HCT116 (cell line): ENCODE measurements around the gene RALGPS1. TPM values are rescaled to one million over a fixed set of nuclear protein-coding genes. Genes with fewer than 3 reads are reported as not detected.

Source experiments
- ATAC-seq: fragments of 200-7000 bp; cut with Tn5 transposase; 2 replicates; pipeline ENCODE4 v1.9.1; 2020; ENCODE audit warnings: mild to moderate bottlenecking, moderate library complexity
- BruUV-seq: library from RNA; stranded (reverse); fragments of 400-500 nt; replicated peaks from 2 replicates; lab custom pipeline; 2021; lab: Mats Ljungman, UMichigan
- CTCF ChIA-PET: fragments of 300-600 bp; sonication (Branson Sonifier 250); formaldehyde crosslinking; loops from one replicate; lab custom pipeline; 2021; ENCODE audit warnings: antibody characterized with exemption; lab: Charles Lee
- POLR2A ChIA-PET: fragments of 300-600, 350-600 bp; sonication (Branson Sonifier 250); formaldehyde crosslinking; loops from one replicate; lab custom pipeline; 2021; ENCODE audit warnings: antibody characterized with exemption; lab: Charles Lee
- RAD21 ChIA-PET, 2 experiments: fragments of 300-600 bp; sonication (Branson Sonifier 250); formaldehyde crosslinking; loops; one replicate each; lab custom pipeline; 2023; ENCODE audit warnings: low total read pairs in 2 of 2; ENCODE audit not compliant: uncharacterized antibody in 2 of 2, unreplicated experiment in 2 of 2, low non-redundant PET in 1 of 2; lab: Charles Lee
- DNase-seq: peaks from one replicate; pipeline ENCODE4 v3.0.0-alpha.2; 2010; ENCODE audit warnings: low read depth, low spot score
- H2AFZ ChIP-seq: fragments of 200-600 bp; shearing (Covaris generic), sonication (generic); 2 replicates; pipeline ENCODE4 v1.6.1; 2017; ENCODE audit warnings: low read depth, mixed run types, mixed read lengths, antibody characterized with exemption, low read length; ENCODE audit not compliant: poor library complexity, severe bottlenecking
- H3K27ac ChIP-seq: 2 replicates; pipeline ENCODE4 v1.5.1; 2012; ENCODE audit warnings: low read depth, low read length
- H3K27me3 ChIP-seq: fragments of 200-600 bp; sonication (generic); 2 replicates; pipeline ENCODE4 v1.6.1; 2016; ENCODE audit warnings: mixed run types, low read length, mixed read lengths; ENCODE audit not compliant: insufficient read depth
- H3K36me3 ChIP-seq, 2 experiments: fragments of 200-500 bp in 1 of 2; fragments of 200-600 bp in 1 of 2; sonication (Bioruptor generic) in 1 of 2; sonication (generic) in 1 of 2; 2 replicates each; pipeline versions ENCODE4 v1.5.1 to v1.6.1; 2014 to 2016; ENCODE audit warnings: low read length in 2 of 2, inconsistent platforms in 1 of 2, mixed read lengths in 1 of 2, mixed run types in 1 of 2; ENCODE audit not compliant: insufficient read depth in 2 of 2, control insufficient read depth in 1 of 2
- H3K4me1 ChIP-seq, 2 experiments: fragments of 200-600 bp in 1 of 2; sonication (generic) in 1 of 2; 2 replicates each; pipeline versions ENCODE4 v1.5.1 to v1.6.1; 2012 to 2017; ENCODE audit warnings: low read length in 2 of 2, inconsistent platforms in 1 of 2, mild to moderate bottlenecking in 1 of 2, mixed read lengths in 1 of 2, mixed run types in 1 of 2, moderate library complexity in 1 of 2; ENCODE audit not compliant: insufficient read depth in 2 of 2, control insufficient read depth in 1 of 2
- H3K4me2 ChIP-seq: fragments of 200-600 bp; sonication (generic); 2 replicates; pipeline ENCODE4 v1.6.1; 2017; ENCODE audit warnings: mixed run types, low read length, mixed read lengths
- H3K4me3 ChIP-seq, 2 experiments: fragments of 200-600 bp in 1 of 2; sonication (generic) in 1 of 2; replicated peaks in 1 of 2; 2 replicates each; pipeline ENCODE4 v1.5.1; 2011 to 2016; ENCODE audit warnings: low read length in 2 of 2, control low read depth in 1 of 2, low read depth in 1 of 2, mild to moderate bottlenecking in 1 of 2, mixed read lengths in 1 of 2, mixed run types in 1 of 2
- H3K79me2 ChIP-seq: fragments of 200-600 bp; sonication (generic); 2 replicates; pipeline ENCODE4 v1.6.1; 2017; ENCODE audit warnings: mild to moderate bottlenecking, mixed run types, low read length, moderate library complexity, mixed read lengths; ENCODE audit not compliant: insufficient read depth
- H3K9ac ChIP-seq: fragments of 200-600 bp; sonication (generic); 2 replicates; pipeline ENCODE4 v1.6.1; 2016; ENCODE audit warnings: low read length, mixed read lengths
- H3K9me2 ChIP-seq: fragments of 200-600 bp; sonication (generic), shearing (Covaris generic); 2 replicates; pipeline ENCODE4 v1.6.1; 2017; ENCODE audit warnings: mixed run types, mild to moderate bottlenecking, moderate library complexity; ENCODE audit not compliant: insufficient read depth
- H3K9me3 ChIP-seq, 2 experiments: fragments of 200-500 bp in 1 of 2; fragments of 200-600 bp in 1 of 2; sonication (Bioruptor generic) in 1 of 2; sonication (generic) in 1 of 2; 2 replicates each; pipeline ENCODE4 v1.6.1; 2014 to 2017; ENCODE audit warnings: low read length in 2 of 2, mixed read lengths in 2 of 2, inconsistent platforms in 1 of 2, low read depth in 1 of 2, mild to moderate bottlenecking in 1 of 2, mixed run types in 1 of 2, moderate library complexity in 1 of 2; ENCODE audit not compliant: control insufficient read depth in 1 of 2, insufficient read depth in 1 of 2
- H4K20me1 ChIP-seq: fragments of 200-600 bp; sonication (generic), shearing (Covaris generic); 2 replicates; pipeline ENCODE4 v1.6.1; 2017; ENCODE audit warnings: mixed run types, mild to moderate bottlenecking, moderate library complexity; ENCODE audit not compliant: insufficient read depth
- EGR1 ChIP-seq: IDR thresholded peaks from 2 replicates; pipeline ENCODE4 v1.6.1; 2012; ENCODE audit warnings: low read depth
- ELF1 ChIP-seq: IDR thresholded peaks from 2 replicates; pipeline ENCODE4 v1.6.1; 2012; ENCODE audit warnings: low read depth, borderline replicate concordance
- EZH2phosphoT487 ChIP-seq: fragments of 200-600 bp; IDR thresholded peaks from 2 replicates; pipeline ENCODE4 v1.6.1; 2018; ENCODE audit warnings: antibody characterized with exemption, borderline replicate concordance
- MAX ChIP-seq: IDR thresholded peaks from 2 replicates; pipeline ENCODE4 v1.6.1; 2012
- POLR2A ChIP-seq: IDR thresholded peaks from 2 replicates; pipeline ENCODE4 v1.7.0; 2011; ENCODE audit warnings: borderline replicate concordance; ENCODE audit not compliant: insufficient read depth, insufficient read length; ENCODE audit errors: extremely low read depth
- POLR2AphosphoS5 ChIP-seq: IDR thresholded peaks from 2 replicates; pipeline ENCODE4 v1.6.1; 2011; ENCODE audit warnings: mild to moderate bottlenecking, low read depth, low read length, moderate library complexity
- SIN3A ChIP-seq: IDR thresholded peaks from 2 replicates; pipeline ENCODE4 v1.6.1; 2012; ENCODE audit warnings: low read depth
- SRF ChIP-seq: IDR thresholded peaks from 2 replicates; pipeline ENCODE4 v1.6.1; 2012; ENCODE audit warnings: low read depth
- YY1 ChIP-seq: IDR thresholded peaks from 2 replicates; pipeline ENCODE4 v1.6.1; 2011; ENCODE audit warnings: low read length, low read depth, moderate library complexity, mild to moderate bottlenecking; ENCODE audit not compliant: insufficient replicate concordance; ENCODE audit errors: extremely low read depth
- intact Hi-C: fragments of 100-400 bp; cut with micrococcal nuclease; formaldehyde crosslinking; loops from 2 replicates; pipeline ENCODE4 v1.10.0; 2022
- total RNA-seq: library from RNA; stranded (reverse); gene quantifications from one replicate; pipeline ENCODE4 v1.2.1, GENCODE V29; 2021; ENCODE audit not compliant: unreplicated experiment
- TF ChIP-seq, protein P1 (sequence below), 3 experiments: fragments of 200-600 bp in 1 of 3; sonication (generic) in 1 of 3; IDR thresholded peaks in 2 of 3; conservative IDR thresholded peaks in 1 of 3; 2 replicates each; pipeline ENCODE4 v1.5.1; 2012 to 2017; ENCODE audit warnings: low read depth in 2 of 3, low read length in 2 of 3, antibody characterized with exemption in 1 of 3, borderline replicate concordance in 1 of 3, control low read depth in 1 of 3, mild to moderate bottlenecking in 1 of 3, mixed read lengths in 1 of 3, mixed run types in 1 of 3, moderate library complexity in 1 of 3; ENCODE audit not compliant: insufficient read depth in 1 of 3
- TF ChIP-seq, protein P2 (sequence below): IDR thresholded peaks from 2 replicates; pipeline ENCODE4 v1.6.1; 2012; ENCODE audit warnings: low read depth

Gene RALGPS1
- total RNA-seq, 1 experiment from 2014 or later = 7.6 TPM

- TF ChIP-seq, protein P1, sequence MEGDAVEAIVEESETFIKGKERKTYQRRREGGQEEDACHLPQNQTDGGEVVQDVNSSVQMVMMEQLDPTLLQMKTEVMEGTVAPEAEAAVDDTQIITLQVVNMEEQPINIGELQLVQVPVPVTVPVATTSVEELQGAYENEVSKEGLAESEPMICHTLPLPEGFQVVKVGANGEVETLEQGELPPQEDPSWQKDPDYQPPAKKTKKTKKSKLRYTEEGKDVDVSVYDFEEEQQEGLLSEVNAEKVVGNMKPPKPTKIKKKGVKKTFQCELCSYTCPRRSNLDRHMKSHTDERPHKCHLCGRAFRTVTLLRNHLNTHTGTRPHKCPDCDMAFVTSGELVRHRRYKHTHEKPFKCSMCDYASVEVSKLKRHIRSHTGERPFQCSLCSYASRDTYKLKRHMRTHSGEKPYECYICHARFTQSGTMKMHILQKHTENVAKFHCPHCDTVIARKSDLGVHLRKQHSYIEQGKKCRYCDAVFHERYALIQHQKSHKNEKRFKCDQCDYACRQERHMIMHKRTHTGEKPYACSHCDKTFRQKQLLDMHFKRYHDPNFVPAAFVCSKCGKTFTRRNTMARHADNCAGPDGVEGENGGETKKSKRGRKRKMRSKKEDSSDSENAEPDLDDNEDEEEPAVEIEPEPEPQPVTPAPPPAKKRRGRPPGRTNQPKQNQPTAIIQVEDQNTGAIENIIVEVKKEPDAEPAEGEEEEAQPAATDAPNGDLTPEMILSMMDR (IDR thresholded peaks at IDR 0.05 in 2 of 3, conservative IDR thresholded peaks at IDR 0.05 in 1 of 3; ENCODE audit: borderline replicate concordance in 1 of 3, insufficient read depth in 1 of 3, low read depth in 2 of 3, low read length in 2 of 3) = no peak
- no peak for TF ChIP-seq POLR2AphosphoS5
- TF ChIP-seq EZH2phosphoT487 = no peak
- TF ChIP-seq MAX = no peak
- no peak for TF ChIP-seq EGR1
- TF ChIP-seq, protein P2, sequence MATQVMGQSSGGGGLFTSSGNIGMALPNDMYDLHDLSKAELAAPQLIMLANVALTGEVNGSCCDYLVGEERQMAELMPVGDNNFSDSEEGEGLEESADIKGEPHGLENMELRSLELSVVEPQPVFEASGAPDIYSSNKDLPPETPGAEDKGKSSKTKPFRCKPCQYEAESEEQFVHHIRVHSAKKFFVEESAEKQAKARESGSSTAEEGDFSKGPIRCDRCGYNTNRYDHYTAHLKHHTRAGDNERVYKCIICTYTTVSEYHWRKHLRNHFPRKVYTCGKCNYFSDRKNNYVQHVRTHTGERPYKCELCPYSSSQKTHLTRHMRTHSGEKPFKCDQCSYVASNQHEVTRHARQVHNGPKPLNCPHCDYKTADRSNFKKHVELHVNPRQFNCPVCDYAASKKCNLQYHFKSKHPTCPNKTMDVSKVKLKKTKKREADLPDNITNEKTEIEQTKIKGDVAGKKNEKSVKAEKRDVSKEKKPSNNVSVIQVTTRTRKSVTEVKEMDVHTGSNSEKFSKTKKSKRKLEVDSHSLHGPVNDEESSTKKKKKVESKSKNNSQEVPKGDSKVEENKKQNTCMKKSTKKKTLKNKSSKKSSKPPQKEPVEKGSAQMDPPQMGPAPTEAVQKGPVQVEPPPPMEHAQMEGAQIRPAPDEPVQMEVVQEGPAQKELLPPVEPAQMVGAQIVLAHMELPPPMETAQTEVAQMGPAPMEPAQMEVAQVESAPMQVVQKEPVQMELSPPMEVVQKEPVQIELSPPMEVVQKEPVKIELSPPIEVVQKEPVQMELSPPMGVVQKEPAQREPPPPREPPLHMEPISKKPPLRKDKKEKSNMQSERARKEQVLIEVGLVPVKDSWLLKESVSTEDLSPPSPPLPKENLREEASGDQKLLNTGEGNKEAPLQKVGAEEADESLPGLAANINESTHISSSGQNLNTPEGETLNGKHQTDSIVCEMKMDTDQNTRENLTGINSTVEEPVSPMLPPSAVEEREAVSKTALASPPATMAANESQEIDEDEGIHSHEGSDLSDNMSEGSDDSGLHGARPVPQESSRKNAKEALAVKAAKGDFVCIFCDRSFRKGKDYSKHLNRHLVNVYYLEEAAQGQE = no peak
- no peak for TF ChIP-seq POLR2A
- no peak for TF ChIP-seq ELF1
- no peak for TF ChIP-seq YY1
- no peak for TF ChIP-seq SIN3A
- TF ChIP-seq SRF = no peak
- Histone ChIP-seq H3K79me2 (no peaks in the 10 kb centered on the region), H3K4me2 (no peak overlapping the region), H4K20me1 (no peaks in the 10 kb centered on the region), H3K36me3 (no peaks in the 10 kb centered on the region), H3K27ac (no peak overlapping the region), H3K9ac (no peak overlapping the region), H3K4me3 (no peak overlapping the region), H2AFZ (no peak overlapping the region), H3K9me2 (no peaks in the 10 kb centered on the region), H3K27me3 (no peaks in the 10 kb centered on the region), H3K4me1 (no peaks in the 10 kb centered on the region), H3K9me3 (no peaks in the 10 kb centered on the region)
- DNase-seq (no peak), ATAC-seq (no peak)
- intact Hi-C loops = no loop called here
- no TSS peak for BruUV-seq
- ChIA-PET POLR2A (no interaction called here), RAD21 (no interaction called here), CTCF (no interaction called here)
These were observed 175.9 kb downstream of the RALGPS1 start for GRCh38 chr9:127090341-127090985.
